Neural cell (in vitro differentiated cells): ENCODE measurements around the gene EYS. TPM values are rescaled to one million over a fixed set of nuclear protein-coding genes. Genes with fewer than 3 reads are reported as not detected.

ENCODE experiments used
- H2AFZ ChIP-seq: fragments of 200-600, 300-800 bp; sonication (generic), shearing (Covaris generic); 2 replicates; pipeline ENCODE4 v1.6.0; 2014; ENCODE audit warnings: low read depth, mild to moderate bottlenecking, antibody characterized with exemption, low read length, moderate library complexity
- H3F3A ChIP-seq: fragments of 200-600 bp; shearing (Covaris generic); 2 replicates; pipeline ENCODE4 v1.6.1; 2016; ENCODE audit warnings: mild to moderate bottlenecking, moderate library complexity, mixed read lengths, antibody characterized with exemption, low read length; ENCODE audit not compliant: insufficient read depth, poor library complexity, severe bottlenecking
- H3K27ac ChIP-seq: fragments of 200-600, 300-800 bp; sonication (generic), shearing (Covaris generic); 2 replicates; pipeline ENCODE4 v1.5.1; 2014; ENCODE audit warnings: mild to moderate bottlenecking, low read length, moderate library complexity
- H3K27me3 ChIP-seq: fragments of 300-800, 200-600 bp; sonication (generic), shearing (Covaris generic); 2 replicates; pipeline ENCODE4 v1.6.0; 2014; ENCODE audit warnings: mild to moderate bottlenecking, low read depth, low read length, moderate library complexity; ENCODE audit not compliant: insufficient read depth
- H3K36me3 ChIP-seq: fragments of 300-800, 200-600 bp; sonication (generic), shearing (Covaris generic); 2 replicates; pipeline ENCODE4 v1.5.1; 2014; ENCODE audit warnings: mild to moderate bottlenecking, antibody characterized with exemption, low read length, moderate library complexity; ENCODE audit not compliant: insufficient read depth
- H3K4me2 ChIP-seq: fragments of 300-800, 200-600 bp; sonication (generic), shearing (Covaris generic); 2 replicates; pipeline ENCODE4 v1.6.0; 2014; ENCODE audit warnings: mild to moderate bottlenecking, low read length
- H3K4me3 ChIP-seq: fragments of 300-800, 200-600 bp; sonication (generic), shearing (Covaris generic); 2 replicates; pipeline ENCODE4 v1.5.1; 2014; ENCODE audit warnings: mild to moderate bottlenecking, low read length, moderate library complexity
- H3K79me2 ChIP-seq: fragments of 200-600 bp; shearing (Covaris generic); replicated peaks from 2 replicates; pipeline ENCODE4 v1.6.0; 2014; ENCODE audit warnings: mild to moderate bottlenecking, low read length, moderate library complexity; ENCODE audit not compliant: insufficient read depth
- H3K9ac ChIP-seq: fragments of 300-800, 200-600 bp; sonication (generic), shearing (Covaris generic); 2 replicates; pipeline ENCODE4 v1.6.1; 2016; ENCODE audit warnings: mild to moderate bottlenecking, low read length, mixed read lengths
- H3K9me2 ChIP-seq: fragments of 200-600 bp; shearing (Covaris generic); 2 replicates; pipeline ENCODE4 v1.6.1; 2016; ENCODE audit warnings: mild to moderate bottlenecking, low read length, mixed read lengths; ENCODE audit not compliant: insufficient read depth
- H3K9me3 ChIP-seq: fragments of 200-600, 300-800 bp; sonication (generic), shearing (Covaris generic); 2 replicates; pipeline ENCODE4 v1.6.1; 2016; ENCODE audit warnings: mild to moderate bottlenecking, mixed run types, low read length, moderate library complexity, mixed read lengths
- H4K20me1 ChIP-seq: fragments of 200-600 bp; shearing (Covaris generic); 2 replicates; pipeline ENCODE4 v1.6.1; 2016; ENCODE audit warnings: mild to moderate bottlenecking, mixed run types; ENCODE audit not compliant: insufficient read depth
- CTCF ChIP-seq: fragments of 450-650 bp; IDR thresholded peaks from 2 replicates; pipeline ENCODE4 v1.5.1; 2014; ENCODE audit warnings: antibody characterized with exemption, mild to moderate bottlenecking, moderate library complexity; ENCODE audit not compliant: poor library complexity, severe bottlenecking
- EZH2 ChIP-seq: fragments of 200-600, 300-800 bp; shearing (Covaris generic), sonication (generic); IDR thresholded peaks from 2 replicates; pipeline ENCODE4 v1.6.1; 2014; ENCODE audit warnings: antibody characterized with exemption, low read length, borderline replicate concordance, mild to moderate bottlenecking; ENCODE audit not compliant: insufficient read depth, poor library complexity, severe bottlenecking
- POLR2AphosphoS5 ChIP-seq: IDR thresholded peaks from 2 replicates; pipeline ENCODE4 v1.6.1; 2012
- RAD21 ChIP-seq: fragments of 450-650 bp; conservative IDR thresholded peaks from 2 replicates; pipeline ENCODE4 v1.6.1; 2014; ENCODE audit warnings: antibody characterized with exemption, mild to moderate bottlenecking, moderate library complexity
- REST ChIP-seq: IDR thresholded peaks from 2 replicates; pipeline ENCODE4 v1.6.1; 2012; ENCODE audit warnings: borderline replicate concordance
- SMC3 ChIP-seq: fragments of 450-650 bp; conservative IDR thresholded peaks from 2 replicates; pipeline ENCODE4 v1.6.1; 2014; ENCODE audit warnings: antibody characterized with exemption, mild to moderate bottlenecking, moderate library complexity; ENCODE audit not compliant: poor library complexity
- polyA plus RNA-seq: library from polyadenylated mRNA; depleted of rRNA; stranded (reverse); fragments of >200 nt; gene quantifications from 2 replicates; pipeline ENCODE4 v1.2.3, GENCODE V29; 2014

The EYS gene
- polyA plus RNA-seq, 1 donor from 2014 or later = 0.38 TPM

GRCh38 chr6:64334636-64335035, 1372.4 kb downstream of the EYS start:
- Histone ChIP-seq H4K20me1 (no peaks in the 10 kb centered on the region), H3K9me3 (peaks cover 3% of the 10 kb centered on the region), H2AFZ (no peak overlapping the region), H3K27me3 (no peaks in the 10 kb centered on the region), H3K9me2 (no peaks in the 10 kb centered on the region), H3F3A (no peaks in the 10 kb centered on the region), H3K79me2 (no peaks in the 10 kb centered on the region), H3K27ac (no peak overlapping the region), H3K9ac (no peak overlapping the region), H3K4me2 (no peak overlapping the region), H3K36me3 (no peaks in the 10 kb centered on the region), H3K4me3 (no peak overlapping the region)
- TF ChIP-seq SMC3 = no peak
- no peak for TF ChIP-seq RAD21
- no peak for TF ChIP-seq CTCF

- Histone ChIP-seq H3K27me3 (no peaks in the 10 kb centered on the region), H3K36me3 (no peaks in the 10 kb centered on the region), H3K9me3 (no peaks in the 10 kb centered on the region), H3K4me3 (no peak overlapping the region), H3K27ac (no peak overlapping the region), H3K9me2 (no peaks in the 10 kb centered on the region), H2AFZ (no peak overlapping the region), H3F3A (no peaks in the 10 kb centered on the region), H3K79me2 (no peaks in the 10 kb centered on the region), H3K4me2 (no peak overlapping the region), H3K9ac (no peak overlapping the region), H4K20me1 (no peaks in the 10 kb centered on the region)
- TF ChIP-seq CTCF (peak; percentile 44), SMC3 (peak; percentile 24), POLR2AphosphoS5 (no peak), REST (no peak), RAD21 (peak; percentile 39), EZH2 (no peak)
Measured at GRCh38 chr6:64330694-64331307, 1376.2 kb downstream of the EYS start.
